Ovary (tissue), 9 donors: ENCODE data around the gene HTRA1. TPM values are rescaled to one million over a fixed set of nuclear protein-coding genes. Genes with fewer than 3 reads are reported as not detected.

Experiments used
- DNase-seq, 5 donors: peaks; one replicate each; pipeline ENCODE4 v3.0.0-alpha.2; 2019 to 2020
- H3K27ac ChIP-seq, 2 donors: fragments of 200-600 bp; one replicate each; pipeline versions ENCODE4 v1.5.1 to v1.8.0; 2019 to 2022
- H3K27me3 ChIP-seq: fragments of 200-600 bp; one replicate; pipeline ENCODE4 v1.8.0; 2022
- H3K36me3 ChIP-seq: fragments of 200-600 bp; sonication (generic); one replicate; pipeline ENCODE4 v1.5.1; 2019
- H3K4me1 ChIP-seq: one replicate; pipeline ENCODE4 v1.8.1; 2013; ENCODE audit warnings: mild to moderate bottlenecking, moderate library complexity; ENCODE audit not compliant: insufficient read depth
- H3K4me3 ChIP-seq: fragments of 200-600 bp; sonication (generic); one replicate; pipeline ENCODE4 v1.5.1; 2017
- H3K9me3 ChIP-seq, 2 donors: fragments of 200-600 bp in 1 of 2; sonication (generic) in 1 of 2; one replicate each; pipeline versions ENCODE4 v1.5.1 to v1.8.1; 2013 to 2019; ENCODE audit warnings: mild to moderate bottlenecking in 1 of 2, moderate library complexity in 1 of 2
- CTCF ChIP-seq, 3 donors: fragments of 450-650 bp in 2 of 3; fragments of 200-600 bp in 1 of 3; IDR thresholded peaks; one replicate each; pipeline versions ENCODE4 v1.5.1 to v1.8.0; 2016 to 2022; ENCODE audit warnings: antibody characterized with exemption in 3 of 3, mild to moderate bottlenecking in 1 of 3
- EP300 ChIP-seq: sonication (generic); formaldehyde crosslinking; IDR thresholded peaks from one replicate; pipeline ENCODE4 v1.6.1; 2017; ENCODE audit warnings: antibody characterized with exemption
- POLR2A ChIP-seq: fragments of 450-650 bp; IDR thresholded peaks from one replicate; pipeline ENCODE4 v1.6.1; 2017; ENCODE audit warnings: antibody characterized with exemption, mild to moderate bottlenecking, moderate library complexity
- WGBS, 3 donors: extraction: QIAGEN DNeasy Blood & Tissue Kit in 1 of 3; methylation state at CpG; one replicate each; pipeline versions ENCODE4 v1.1.5 to v1.1.7; 2013 to 2017; 5-methylcytosine and 5-hydroxymethylcytosine counted together
- intact Hi-C, 4 donors: fragments of 100-400 bp; cut with DNase I; formaldehyde crosslinking; loops; one replicate each; pipeline versions ENCODE4 v1.11.0 to v1.15.1; 2022 to 2023
- polyA plus RNA-seq, 2 donors: library from polyadenylated mRNA; stranded (reverse); fragments of 200-250 nt in 1 of 2; fragments of 350-450 nt in 1 of 2; fragmentation: Illumina TruSeq in 1 of 2; extraction: RNeasy Lipid Tissue Mini Kit (QIAGEN cat#74804) in 1 of 2; gene quantifications; one replicate each; pipeline ENCODE4 v1.2.3, GENCODE V29; 2013 to 2014
- total RNA-seq, 7 donors: library from RNA; depleted of rRNA in 2 of 7; stranded (reverse); fragments of >200 nt in 2 of 7; fragmentation: NEBNext Ultra II Directional in 3 of 7; extraction: Animal tissue kit (Norgen Biotek cat#: 25700) in 3 of 7; gene quantifications; one replicate each; pipeline versions ENCODE4 v1.1.0 to v1.2.4, GENCODE V29; 2016 to 2023
- donor health status: DM: no; HTN: no; CAD: no; lungs with moderate emphysema.
- donor health status: DM: no; HTN: no; CAD: no.
- donor health status: Bipolar disorder and iron deficiency.
- donor health status: DM: yes; HTN: yes; CAD: no.
- donor health status: DM: no; HTN: no; CAD: no.
- donor health status: DM: yes; HTN: yes; CAD: no.

The HTRA1 gene
- total and polyA plus RNA-seq, 9 donors = 194 to 947 (median 356) TPM

GRCh38 chr10:122505885-122506645, 44.7 kb downstream of the HTRA1 start:
- intact Hi-C loops = loop anchor here in 1 of 4 donors (2.0 kb wide), 1 partner anchor 43 kb away; no protein-coding TSS in a partner anchor
- Histone ChIP-seq H3K27ac (no peak overlapping the region), H3K4me3 (no peak overlapping the region), H3K36me3 (no peaks in the 10 kb centered on the region), H3K9me3 (no peaks in the 10 kb centered on the region), H3K27me3 (no peaks in the 10 kb centered on the region), H3K4me1 (peaks cover 12% of the 10 kb centered on the region)
- TF ChIP-seq CTCF (IDR thresholded peaks at IDR 0.05) (no peak), EP300 (no peak), POLR2A (no peak)
- no peak for DNase-seq
- WGBS, 3 donors = 89 to 91% (median 91%) methylated on average over 15 of the region's 15 CpGs

GRCh38 chr10:122507616-122508015, 46.3 kb downstream of the HTRA1 start:
- DNase-seq = no peak
- Histone ChIP-seq H3K4me1 (peaks cover 12% of the 10 kb centered on the region), H3K27me3 (no peaks in the 10 kb centered on the region), H3K9me3 (no peaks in the 10 kb centered on the region), H3K27ac (no peak overlapping the region), H3K36me3 (no peaks in the 10 kb centered on the region), H3K4me3 (no peak overlapping the region)
- intact Hi-C loops = loop anchor here in 1 of 4 donors (2.0 kb wide), 1 partner anchor 45 kb away; no protein-coding TSS in a partner anchor
- 19 to 36% (median 24%) methylated on average over 3 of the region's 3 CpGs for WGBS, 3 donors
- TF ChIP-seq CTCF (IDR thresholded peaks at IDR 0.05) = no peak
- TF ChIP-seq EP300 = no peak
- no peak for TF ChIP-seq POLR2A

GRCh38 chr10:122508021-122508420, 46.7 kb downstream of the HTRA1 start:
- TF ChIP-seq POLR2A = no peak
- no peak for TF ChIP-seq CTCF (IDR thresholded peaks at IDR 0.05)
- no peak for TF ChIP-seq EP300
- no peaks in the 10 kb centered on the region for H3K27me3 ChIP-seq
- H3K4me3 ChIP-seq = no peak overlapping the region
- WGBS, 3 donors = 51 to 54% (median 52%) methylated on average over 5 of the region's 5 CpGs
- DNase-seq = no peak
- peaks cover 12% of the 10 kb centered on the region for H3K4me1 ChIP-seq
- no peak overlapping the region for H3K27ac ChIP-seq
- no peaks in the 10 kb centered on the region for H3K36me3 ChIP-seq
- intact Hi-C loops = no loop called here
- no peaks in the 10 kb centered on the region for H3K9me3 ChIP-seq

GRCh38 chr10:122509323-122509722, 48.0 kb downstream of the HTRA1 start:
- peaks cover 11% of the 10 kb centered on the region for H3K4me1 ChIP-seq
- no peak for DNase-seq
- TF ChIP-seq EP300 = no peak
- TF ChIP-seq POLR2A = no peak
- WGBS, 3 donors = 92 to 94% (median 92%) methylated on average over 11 of the region's 11 CpGs
- no peaks in the 10 kb centered on the region for H3K9me3 ChIP-seq
- H3K4me3 ChIP-seq = no peak overlapping the region
- no peaks in the 10 kb centered on the region for H3K27me3 ChIP-seq
- H3K27ac ChIP-seq = no peak overlapping the region
- H3K36me3 ChIP-seq = no peaks in the 10 kb centered on the region
- intact Hi-C loops = no loop called here

- WGBS, 3 donors = 83 to 90% (median 90%) methylated on average over 11 of the region's 11 CpGs
Measured at GRCh38 chr10:122510326-122510725, 49.0 kb downstream of the HTRA1 start.

More at GRCh38 chr10:122510326-122510725, 49.0 kb downstream of the HTRA1 start:
- no peaks in the 10 kb centered on the region for H3K36me3 ChIP-seq
- no peaks in the 10 kb centered on the region for H3K27me3 ChIP-seq
- intact Hi-C loops = no loop called here
- no peak overlapping the region for H3K27ac ChIP-seq
- no peaks in the 10 kb centered on the region for H3K9me3 ChIP-seq
- no peak for TF ChIP-seq EP300
- TF ChIP-seq CTCF (IDR thresholded peaks at IDR 0.05) = no peak
- TF ChIP-seq POLR2A = no peak
- H3K4me1 ChIP-seq = peaks cover 2% of the 10 kb centered on the region
- H3K4me3 ChIP-seq = no peak overlapping the region
- DNase-seq = no peak
